NCI-H2196 treated with DMSO at 0.1 percent for 48 hours (cell line): Measurements from ENCODE around the gene GPR15.

ENCODE experiments used
- DNase-seq: peaks from one replicate; lab custom pipeline; 2025; ENCODE audit not compliant: unreplicated experiment; lab: John Stamatoyannopoulos, UW

Gene GPR15

DNA sequence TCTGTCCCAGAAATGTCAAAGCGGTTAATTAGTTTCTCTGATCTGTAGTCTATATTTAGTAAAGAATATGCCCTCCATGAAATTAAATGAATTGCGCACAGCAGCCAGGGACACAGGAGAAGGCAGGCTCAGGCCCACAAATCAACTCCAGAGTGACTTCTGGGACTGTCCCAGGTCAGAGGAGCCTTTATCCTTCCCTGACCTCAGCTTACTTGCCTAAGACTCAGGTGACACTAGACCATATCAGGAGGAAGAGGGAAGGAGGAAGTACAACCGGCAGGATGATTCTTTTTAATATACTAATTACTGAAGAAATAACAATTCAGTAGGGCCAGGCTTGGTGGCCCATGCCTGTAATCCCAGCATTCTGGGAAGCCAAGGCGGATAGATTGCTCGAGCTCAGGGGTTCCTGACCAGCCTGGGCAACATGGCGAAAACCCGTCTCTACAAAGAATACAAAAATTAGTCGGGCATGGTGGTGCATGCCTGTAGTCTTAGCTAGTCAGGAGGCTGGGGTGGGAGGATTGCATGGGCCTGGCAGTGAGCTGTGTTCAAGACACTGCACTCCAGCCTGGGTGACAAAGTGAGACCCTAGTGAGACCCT lies 1.8 kb upstream of the GPR15 start:
- DNase-seq: no peak

DNA sequence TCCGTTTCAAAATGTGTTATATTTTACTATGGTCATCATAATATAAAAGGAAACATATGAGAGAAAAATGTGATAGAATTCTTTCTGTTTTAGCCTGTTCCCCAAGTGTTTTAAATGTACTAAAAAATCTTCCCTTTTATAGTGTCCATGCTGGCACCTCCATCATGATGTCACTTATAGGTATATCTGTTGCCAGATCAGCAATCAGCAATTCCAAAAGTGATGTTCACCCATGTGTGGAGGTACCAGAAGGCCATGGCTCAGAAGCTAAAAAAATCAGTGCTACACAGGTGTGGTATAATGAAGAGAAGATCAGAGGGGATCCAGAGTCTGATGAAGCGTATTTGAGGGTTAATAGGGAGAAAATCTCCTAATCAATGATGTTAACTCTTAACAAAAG lies 1.1 kb upstream of the GPR15 start:
- no peak for DNase-seq

DNA sequence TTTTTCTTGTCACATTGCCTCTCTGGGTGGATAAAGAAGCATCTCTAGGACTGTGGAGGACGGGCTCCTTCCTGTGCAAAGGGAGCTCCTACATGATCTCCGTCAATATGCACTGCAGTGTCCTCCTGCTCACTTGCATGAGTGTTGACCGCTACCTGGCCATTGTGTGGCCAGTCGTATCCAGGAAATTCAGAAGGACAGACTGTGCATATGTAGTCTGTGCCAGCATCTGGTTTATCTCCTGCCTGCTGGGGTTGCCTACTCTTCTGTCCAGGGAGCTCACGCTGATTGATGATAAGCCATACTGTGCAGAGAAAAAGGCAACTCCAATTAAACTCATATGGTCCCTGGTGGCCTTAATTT lies 478 bp downstream of the GPR15 start:
- DNase-seq: no peak

DNA sequence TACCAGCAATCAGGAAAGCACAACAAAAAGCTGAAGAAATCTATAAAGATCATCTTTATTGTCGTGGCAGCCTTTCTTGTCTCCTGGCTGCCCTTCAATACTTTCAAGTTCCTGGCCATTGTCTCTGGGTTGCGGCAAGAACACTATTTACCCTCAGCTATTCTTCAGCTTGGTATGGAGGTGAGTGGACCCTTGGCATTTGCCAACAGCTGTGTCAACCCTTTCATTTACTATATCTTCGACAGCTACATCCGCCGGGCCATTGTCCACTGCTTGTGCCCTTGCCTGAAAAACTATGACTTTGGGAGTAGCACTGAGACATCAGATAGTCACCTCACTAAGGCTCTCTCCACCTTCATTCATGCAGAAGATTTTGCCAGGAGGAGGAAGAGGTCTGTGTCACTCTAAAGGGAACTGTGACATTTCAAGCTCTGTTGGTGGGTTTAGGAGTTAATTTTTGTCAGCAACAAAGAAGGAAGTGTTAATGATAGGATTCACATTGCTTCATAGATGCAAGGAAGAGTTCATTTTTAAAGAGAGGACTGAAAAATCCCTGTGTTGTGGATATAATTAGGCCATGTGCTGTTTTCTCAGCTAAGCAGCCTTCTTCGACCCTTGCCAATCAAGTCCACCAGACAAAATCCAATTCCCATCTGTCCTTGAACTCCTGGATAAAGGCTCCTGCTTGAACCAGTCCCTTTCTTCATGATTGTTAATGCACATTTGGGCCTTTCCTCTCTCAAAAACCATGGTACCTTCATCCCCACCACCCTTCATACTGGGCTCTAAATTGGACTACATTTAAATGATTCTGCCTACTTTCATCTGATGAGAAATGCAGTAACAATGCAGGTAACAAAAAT lies 1.2 kb downstream of the GPR15 start:
- DNase-seq: no peak

DNA sequence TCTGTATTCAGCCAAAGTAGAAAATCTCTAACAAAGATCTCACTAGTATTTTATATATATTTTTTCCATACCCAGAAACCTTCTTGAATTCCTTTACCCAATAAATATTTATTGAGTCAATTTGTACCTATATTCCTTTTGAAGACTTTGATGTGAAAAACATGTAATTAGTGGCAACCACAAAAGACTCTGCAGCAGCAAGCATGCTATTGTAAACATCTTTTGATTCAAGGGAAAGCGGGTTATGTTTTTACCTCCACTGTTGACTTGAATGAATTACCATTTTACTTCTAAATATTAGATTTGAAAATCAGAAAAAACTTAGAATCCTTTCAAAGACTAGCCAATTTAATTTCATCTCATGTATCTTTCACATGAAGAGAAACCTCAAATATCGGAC lies 2.4 kb downstream of the GPR15 start:
- no peak for DNase-seq

DNA sequence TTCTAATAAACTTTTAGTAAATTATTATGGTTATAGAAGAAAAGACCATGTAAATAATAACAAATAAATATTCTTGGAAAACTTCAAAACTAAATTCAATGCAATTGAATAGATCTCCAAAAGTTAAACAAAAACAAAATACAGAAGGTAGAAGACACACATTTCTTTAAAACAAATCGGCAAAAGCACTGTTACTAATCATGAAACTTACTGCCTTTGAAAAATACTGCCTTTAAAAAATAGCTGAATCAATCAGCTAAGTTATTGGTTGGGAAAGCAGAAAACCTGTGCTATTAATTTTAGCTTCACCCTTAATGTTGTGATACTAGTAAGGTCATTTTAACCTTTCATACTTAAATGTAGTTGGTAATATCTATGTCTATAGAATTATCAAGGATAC lies 3.0 kb downstream of the GPR15 start:
- DNase-seq: no peak

DNA sequence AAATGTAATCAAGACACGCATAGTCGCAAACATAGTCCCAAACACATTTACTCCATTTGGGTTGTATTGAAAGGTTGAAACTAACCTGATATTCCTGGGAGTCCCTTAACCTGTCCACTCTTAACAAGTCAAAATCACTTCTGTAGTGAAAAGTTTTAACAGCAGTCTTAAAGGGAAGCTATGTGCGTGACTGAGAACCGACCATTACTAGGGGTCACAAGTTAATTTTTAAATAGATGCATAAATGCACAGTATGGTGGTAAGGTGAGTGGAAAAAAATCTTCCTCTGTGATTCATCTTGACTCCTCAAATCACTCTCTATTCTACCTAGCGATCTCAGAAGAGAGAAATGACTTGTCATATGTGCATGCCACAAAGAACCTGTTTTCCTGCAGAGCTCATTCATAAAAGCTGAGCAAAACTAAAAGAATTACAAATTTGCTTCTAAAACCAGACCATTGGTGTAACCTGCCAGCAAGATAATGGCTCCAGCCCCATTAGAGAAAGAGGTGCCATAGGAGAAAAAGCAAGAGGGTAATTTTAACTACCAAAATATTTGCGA lies 4.8 kb downstream of the GPR15 start:
- no peak for DNase-seq

DNA sequence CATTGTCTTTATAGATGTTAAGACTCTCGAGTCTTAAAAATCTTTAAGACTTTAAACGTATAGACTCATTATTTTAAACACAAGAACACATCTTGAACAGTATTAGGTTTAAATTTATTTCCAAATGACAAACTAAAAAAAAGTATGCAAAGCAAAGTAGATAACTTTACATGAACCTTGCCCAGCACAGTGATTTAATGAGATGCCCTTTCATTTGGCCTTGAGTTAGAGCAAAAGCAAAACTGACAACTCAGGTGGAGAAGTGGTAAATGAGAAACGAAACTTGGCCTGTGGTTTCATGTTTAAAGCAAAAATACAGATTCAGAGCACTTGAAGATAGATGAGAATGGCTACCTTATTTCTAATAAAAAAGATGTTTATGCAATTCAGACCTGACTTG lies 8.6 kb downstream of the GPR15 start:
- DNase-seq: no peak

DNA sequence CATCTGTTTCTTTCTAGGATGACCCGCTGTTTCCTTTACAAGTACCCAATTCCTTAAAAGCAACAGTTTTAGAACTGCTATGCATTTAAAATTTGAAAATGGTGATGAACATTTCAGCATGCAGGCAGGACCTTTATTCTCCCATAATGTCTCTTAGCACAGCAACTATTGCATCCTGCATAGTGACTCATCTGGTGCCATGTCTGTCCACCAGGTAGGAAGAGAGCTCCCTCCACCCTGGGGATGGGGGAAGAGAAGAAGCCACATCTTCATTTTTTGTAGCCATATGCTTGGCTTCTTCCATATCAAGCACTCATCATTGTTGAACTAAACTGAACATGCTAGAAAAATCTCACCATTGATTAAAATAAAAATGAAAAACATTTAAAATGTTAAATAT lies 9.9 kb downstream of the GPR15 start:
- DNase-seq: no peak

DNA sequence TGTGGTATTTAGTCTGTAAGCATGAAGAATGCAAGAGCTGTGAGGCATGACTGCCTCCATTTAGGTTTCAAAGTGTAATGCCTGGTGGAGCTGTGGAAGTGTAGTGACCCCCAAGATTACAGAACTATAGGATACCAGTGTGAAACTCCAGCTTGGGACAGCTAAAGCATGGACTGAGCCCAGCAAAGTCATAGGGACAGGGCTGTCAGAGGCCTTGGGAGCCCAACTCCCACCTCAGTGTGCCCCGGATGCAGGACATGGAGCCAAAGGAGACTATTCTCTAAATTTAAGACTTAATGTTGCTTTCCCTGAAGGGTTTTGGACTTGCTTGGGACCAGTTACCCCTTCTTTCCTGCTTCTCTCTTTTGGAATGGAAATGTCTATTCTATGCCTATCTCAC lies 10.8 kb downstream of the GPR15 start:
- no peak for DNase-seq

DNA sequence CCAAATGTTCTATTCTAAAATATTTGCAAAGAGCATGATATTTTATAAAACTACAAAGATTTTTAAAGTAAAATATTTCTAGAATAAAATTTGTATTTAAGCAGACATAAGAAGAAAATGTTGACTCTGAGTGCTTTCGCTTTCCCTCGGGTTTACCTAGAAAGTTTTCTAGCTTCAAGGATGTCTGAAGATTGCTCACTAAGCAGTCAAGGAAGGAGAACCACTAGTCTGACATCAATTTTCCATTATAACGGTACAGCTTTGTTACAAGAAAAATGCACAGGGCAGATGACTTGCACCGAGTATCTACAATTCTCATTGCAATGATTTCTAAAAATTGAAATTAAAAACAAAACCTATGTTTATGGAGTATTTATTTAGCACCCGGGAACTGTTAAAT lies 14.2 kb downstream of the GPR15 start:
- no peak for DNase-seq

DNA sequence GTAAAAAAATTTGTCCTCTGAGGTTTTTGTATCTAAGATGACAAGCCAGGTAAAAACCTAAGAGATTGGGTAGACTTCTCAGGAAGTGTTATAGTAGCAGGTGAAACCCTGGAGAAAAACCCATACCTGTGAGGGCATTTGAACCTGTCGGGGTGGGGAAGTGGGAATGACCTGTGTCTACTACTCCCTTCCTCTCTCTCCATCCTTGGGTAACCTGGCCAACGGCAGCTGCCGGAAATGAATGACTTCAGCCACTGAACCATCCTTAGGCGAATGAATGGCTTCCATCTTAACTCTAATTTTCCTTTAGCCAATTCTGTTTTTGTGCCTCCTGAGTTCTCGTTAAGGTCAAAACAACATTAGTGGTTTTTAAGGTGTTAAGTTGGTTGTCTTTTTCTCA lies 16.8 kb downstream of the GPR15 start:
- no peak for DNase-seq

DNA sequence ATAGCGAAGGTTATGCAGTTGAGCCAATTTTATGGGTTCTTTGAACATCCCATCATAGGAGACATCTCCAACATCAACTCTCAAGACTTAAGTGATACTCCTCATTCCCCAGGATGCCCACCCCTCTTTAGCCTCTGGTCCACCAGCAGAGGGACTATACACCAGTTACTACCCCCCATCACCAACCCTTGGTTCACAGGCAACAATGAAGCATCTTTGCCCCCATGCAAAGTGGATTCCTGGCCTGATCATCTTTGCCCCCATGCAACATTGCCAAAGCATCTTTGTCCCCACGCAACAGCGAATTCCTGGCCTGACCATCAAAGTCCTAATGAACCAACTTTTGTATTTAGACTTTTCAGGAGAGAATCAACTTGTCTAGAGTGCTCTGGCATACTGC lies 19.1 kb downstream of the GPR15 start:
- DNase-seq: no peak

DNA sequence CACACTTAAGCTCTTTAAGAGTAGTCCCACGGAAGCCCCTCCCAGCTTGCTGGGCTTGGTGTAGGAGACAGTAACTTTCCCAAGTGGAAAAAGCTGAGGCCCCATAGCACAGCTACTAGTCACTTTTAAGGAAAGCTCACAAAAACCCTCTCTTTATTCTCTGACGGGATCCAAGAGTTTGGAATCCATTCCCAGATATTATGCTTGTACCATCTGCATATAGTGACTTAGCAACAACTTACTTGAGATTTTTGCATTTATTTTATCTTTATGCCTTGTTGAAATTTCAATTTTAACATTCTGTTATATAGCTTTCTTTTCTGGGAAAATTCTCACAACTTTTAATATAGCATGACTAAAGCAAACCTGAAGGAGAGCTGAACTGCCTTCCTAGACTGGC lies 19.5 kb downstream of the GPR15 start:
- no peak for DNase-seq

DNA sequence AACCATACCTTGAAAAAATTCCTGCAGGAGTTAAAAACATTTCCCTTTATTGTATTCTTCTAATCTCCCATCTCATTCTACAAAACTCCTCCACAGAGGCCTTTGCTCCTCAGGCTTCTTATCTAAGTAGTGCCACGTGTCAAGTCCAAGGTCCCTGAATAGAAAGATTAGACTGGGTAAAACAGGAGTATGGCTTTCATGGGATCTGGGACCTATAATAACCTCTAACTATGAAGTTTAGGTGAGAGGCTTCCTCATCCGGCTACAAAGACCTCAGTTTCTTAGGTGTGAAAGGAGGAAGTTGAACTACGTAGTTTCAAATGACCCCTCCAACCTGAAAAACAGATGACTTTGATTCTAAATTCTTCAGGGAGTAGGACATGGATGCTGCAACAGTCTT lies 20.0 kb downstream of the GPR15 start:
- no peak for DNase-seq

DNA sequence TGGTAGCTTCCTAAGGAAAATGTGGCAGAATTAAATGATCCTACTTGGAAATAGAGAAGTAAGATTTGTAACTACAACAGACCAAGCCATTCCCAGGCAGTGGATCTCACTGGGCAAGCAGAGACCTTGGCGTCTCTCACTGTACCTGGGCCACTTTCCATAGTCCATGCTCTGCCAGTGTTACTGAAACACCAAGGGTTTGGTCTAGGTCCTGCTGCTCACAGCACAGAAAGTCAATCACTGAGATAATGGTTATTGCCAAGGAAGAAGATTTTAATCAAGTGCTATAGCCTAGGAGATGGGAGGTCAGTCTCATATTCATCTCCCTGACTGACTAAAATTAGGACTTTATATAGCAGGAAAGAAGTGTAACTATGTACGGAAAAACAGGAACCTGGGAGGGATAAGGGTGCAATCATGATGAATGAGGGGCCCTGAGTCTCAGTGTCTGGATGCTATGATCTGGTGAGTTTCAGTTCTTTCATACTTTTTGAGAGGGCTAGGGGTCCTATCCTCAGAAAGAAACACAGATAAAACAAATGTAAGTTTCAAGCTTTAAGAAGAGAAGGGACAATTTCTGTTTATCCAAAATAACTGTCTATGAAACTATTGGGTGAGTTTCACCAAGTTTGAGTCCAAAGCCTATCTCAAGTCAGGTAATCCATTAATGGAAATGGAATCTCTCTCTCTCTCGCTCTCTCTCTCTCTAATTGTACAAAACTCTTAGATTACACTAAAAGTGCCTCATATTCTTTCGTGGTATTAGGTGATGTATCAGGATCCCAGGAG lies 20.6 kb downstream of the GPR15 start:
- no peak for DNase-seq

DNA sequence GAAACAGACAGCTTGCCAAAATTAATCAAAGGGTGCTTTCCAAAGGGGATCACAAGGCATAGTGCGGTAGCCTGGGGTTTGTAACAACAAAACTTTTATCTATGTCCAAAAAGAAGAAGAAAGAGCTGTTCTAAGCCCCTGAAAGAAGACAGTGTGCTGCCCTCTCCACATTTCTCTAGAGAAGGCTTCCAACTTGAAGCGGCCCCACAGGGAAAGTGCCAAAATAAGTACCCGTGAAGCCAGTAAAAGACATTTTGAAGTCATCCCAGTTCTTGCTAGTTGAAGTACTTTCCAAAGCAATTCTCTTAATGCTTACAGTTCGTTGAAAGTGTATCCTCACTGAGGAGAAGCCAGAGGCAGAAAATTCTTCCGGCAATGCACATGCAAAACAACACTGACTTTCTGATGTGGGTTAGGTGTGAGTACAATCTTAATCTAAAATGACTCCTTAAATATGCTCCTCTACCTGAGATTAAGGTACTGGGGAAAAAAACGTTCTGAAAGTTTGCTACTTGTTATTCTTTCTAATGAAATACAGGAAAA lies 21.3 kb downstream of the GPR15 start:
- DNase-seq: no peak

DNA sequence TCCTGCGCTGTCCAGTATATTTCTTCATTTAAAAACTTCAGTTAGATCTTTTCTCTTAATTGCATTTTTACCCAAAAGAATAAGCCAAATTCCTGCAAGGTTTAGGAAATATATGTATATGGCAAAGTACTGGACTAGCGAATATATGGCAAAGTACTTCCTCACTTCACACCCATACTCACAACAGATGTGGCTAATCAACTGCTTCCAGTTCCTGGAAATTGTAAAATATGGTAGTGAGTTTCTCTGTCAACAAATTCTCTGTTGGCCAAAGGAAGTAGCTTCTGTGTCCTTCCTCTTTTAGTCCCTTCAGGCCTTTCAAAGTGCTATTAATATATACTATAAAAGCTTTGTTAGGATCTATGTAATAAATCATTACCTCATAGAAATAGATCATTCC lies 22.0 kb downstream of the GPR15 start:
- DNase-seq: no peak

DNA sequence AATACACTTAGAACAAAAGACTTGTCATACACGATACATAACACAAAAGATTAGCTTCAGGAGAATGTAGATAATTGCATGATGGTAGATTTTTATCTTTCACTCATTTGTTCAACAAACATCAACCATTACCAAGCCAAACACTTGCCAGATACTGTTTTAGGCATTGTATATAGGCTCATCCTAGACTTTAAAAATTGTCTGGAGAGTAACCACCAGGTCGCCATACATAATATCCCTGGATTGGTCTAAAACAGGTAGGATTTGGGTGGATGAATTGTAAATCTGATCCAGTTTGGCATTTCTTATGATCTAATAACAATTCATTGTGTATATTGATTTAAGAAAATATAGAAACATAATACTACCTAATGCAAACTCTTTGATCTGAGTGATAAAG lies 22.8 kb downstream of the GPR15 start:
- DNase-seq: no peak

DNA sequence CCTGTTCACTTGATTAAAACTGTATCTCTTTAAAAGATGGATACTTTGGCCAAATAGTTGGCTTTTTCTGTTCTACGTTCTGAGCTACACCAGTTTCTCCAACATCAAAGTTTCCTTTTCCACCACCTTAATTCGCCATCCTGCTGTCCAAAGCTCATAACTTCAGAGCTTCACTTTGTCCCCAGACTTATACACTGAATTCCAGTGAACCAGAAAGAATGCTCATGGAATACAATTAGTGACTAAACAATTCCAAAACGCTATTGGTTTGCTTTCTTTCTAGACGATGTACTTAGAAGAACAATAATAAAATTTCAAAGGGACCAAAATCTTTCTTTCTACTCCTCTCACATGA lies 23.2 kb downstream of the GPR15 start:
- DNase-seq: no peak
